ENCODE data around the gene GPR17.

GRCh38 chr2:127626175-127626574 is 19.8 kb upstream of the GPR17 start:
- TF ChIP-seq CTCF (IDR thresholded peaks at IDR 0.05) = no peak
- TF ChIP-seq POLR2A (IDR thresholded peaks at IDR 0.05) = no peak

Data from heart left ventricle (tissue), 13 donors.